Peyer's patch (tissue), 4 donors: ENCODE results near the gene ZNF79. TPM values are rescaled to one million over a fixed set of nuclear protein-coding genes. Genes with fewer than 3 reads are reported as not detected.

Experiments used
- DNase-seq, 3 donors: peaks; one replicate each; pipeline ENCODE4 v3.0.0-alpha.2; 2017 to 2019
- H3K27ac ChIP-seq, 4 donors: fragments of 200-600 bp; sonication (generic); one replicate each; pipeline ENCODE4 v1.5.1; 2016 to 2019
- H3K27me3 ChIP-seq, 2 donors: fragments of 200-600 bp; sonication (generic); one replicate each; pipeline ENCODE4 v1.5.1; 2019
- H3K36me3 ChIP-seq, 3 donors: fragments of 200-600 bp; sonication (generic); one replicate each; pipeline ENCODE4 v1.5.1; 2016 to 2019
- H3K4me1 ChIP-seq, 4 donors: fragments of 200-600 bp; sonication (generic); one replicate each; pipeline ENCODE4 v1.5.1; 2016 to 2019
- H3K4me3 ChIP-seq, 4 donors: fragments of 200-600 bp; sonication (generic); 1 replicate in 3 of 4; 2 replicates in 1 of 4; pipeline ENCODE4 v1.5.1; 2016 to 2019; ENCODE audit warnings: mild to moderate bottlenecking in 1 of 4
- H3K9me3 ChIP-seq, 4 donors: fragments of 200-600 bp; sonication (generic); one replicate each; pipeline ENCODE4 v1.5.1; 2016 to 2019; ENCODE audit warnings: mild to moderate bottlenecking in 1 of 4
- POLR2A ChIP-seq, 2 donors: fragments of 450-650 bp; IDR thresholded peaks; one replicate each; pipeline ENCODE4 v1.5.1; 2017; ENCODE audit warnings: antibody characterized with exemption in 2 of 2, mild to moderate bottlenecking in 2 of 2, moderate library complexity in 2 of 2
- total RNA-seq, 4 donors: library from RNA; depleted of rRNA; stranded (reverse); fragments of >200 nt; gene quantifications; one replicate each; pipeline ENCODE4 v1.1.0, GENCODE V29; 2016
- TF ChIP-seq, protein P1 (sequence below), 6 experiments: fragments of 450-650 bp in 4 of 6; fragments of 200-600 bp in 2 of 6; sonication (generic) in 1 of 6; IDR thresholded peaks; one replicate each; pipeline ENCODE4 v1.5.1; 2017 to 2019; ENCODE audit warnings: antibody characterized with exemption in 6 of 6, mild to moderate bottlenecking in 3 of 6, moderate library complexity in 1 of 6

Gene ZNF79
- total RNA-seq, 4 donors from 2014 or later: 12.7 to 47.9 (median 14.4) TPM

DNA sequence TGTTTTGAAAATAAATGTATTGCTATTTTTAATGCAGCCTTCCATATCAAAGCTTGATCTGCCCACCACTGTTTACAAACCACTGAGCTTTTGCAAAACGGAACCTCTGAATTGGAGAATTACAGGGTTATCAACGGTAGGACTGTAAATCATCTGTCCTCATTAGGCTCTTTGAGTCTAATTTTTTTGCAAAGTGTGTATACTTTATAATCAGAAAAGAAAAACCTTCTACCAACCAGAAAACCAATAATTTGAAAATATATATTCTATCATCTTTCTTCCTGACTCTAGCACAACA is 34.0 kb upstream of the ZNF79 start:
- Histone ChIP-seq H3K27me3 (no peaks in the 10 kb centered on the region), H3K4me3 (no peak overlapping the region), H3K36me3 (no peaks in the 10 kb centered on the region), H3K9me3 (no peaks in the 10 kb centered on the region), H3K27ac (peak overlapping the region in 3 of 4 donors; percentile 2 to 48 (median 13)), H3K4me1 (peaks cover 0 to 20% (median 0%) of the 10 kb centered on the region in 4 donors)
- DNase-seq: no peak
- TF ChIP-seq, protein P1, sequence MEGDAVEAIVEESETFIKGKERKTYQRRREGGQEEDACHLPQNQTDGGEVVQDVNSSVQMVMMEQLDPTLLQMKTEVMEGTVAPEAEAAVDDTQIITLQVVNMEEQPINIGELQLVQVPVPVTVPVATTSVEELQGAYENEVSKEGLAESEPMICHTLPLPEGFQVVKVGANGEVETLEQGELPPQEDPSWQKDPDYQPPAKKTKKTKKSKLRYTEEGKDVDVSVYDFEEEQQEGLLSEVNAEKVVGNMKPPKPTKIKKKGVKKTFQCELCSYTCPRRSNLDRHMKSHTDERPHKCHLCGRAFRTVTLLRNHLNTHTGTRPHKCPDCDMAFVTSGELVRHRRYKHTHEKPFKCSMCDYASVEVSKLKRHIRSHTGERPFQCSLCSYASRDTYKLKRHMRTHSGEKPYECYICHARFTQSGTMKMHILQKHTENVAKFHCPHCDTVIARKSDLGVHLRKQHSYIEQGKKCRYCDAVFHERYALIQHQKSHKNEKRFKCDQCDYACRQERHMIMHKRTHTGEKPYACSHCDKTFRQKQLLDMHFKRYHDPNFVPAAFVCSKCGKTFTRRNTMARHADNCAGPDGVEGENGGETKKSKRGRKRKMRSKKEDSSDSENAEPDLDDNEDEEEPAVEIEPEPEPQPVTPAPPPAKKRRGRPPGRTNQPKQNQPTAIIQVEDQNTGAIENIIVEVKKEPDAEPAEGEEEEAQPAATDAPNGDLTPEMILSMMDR (IDR thresholded peaks at IDR 0.05): no peak
- no peak for TF ChIP-seq POLR2A (IDR thresholded peaks at IDR 0.05)

DNA sequence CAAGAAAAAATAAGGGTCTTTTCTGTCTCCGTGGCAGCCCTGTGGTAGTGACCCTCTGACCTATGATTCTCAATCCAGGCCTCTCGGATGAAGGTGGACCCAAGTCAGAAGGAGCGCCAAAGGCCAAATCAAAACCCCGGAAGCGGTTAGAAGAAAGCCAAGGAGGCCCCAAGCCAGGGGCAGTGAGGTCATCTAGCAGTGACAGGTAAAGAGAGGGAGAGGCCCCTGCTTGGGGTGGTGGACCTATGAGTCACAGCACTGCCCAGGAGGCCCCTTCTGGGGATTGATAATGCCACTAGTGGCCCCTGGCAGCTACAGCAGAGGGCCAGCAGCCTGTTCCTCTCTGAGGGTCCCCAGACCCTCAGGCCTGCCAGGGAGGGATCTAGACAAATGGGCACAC is 33.6 kb upstream of the ZNF79 start:
- Histone ChIP-seq H3K4me3 (no peak overlapping the region), H3K9me3 (no peaks in the 10 kb centered on the region), H3K27me3 (no peaks in the 10 kb centered on the region), H3K4me1 (peaks cover 0 to 20% (median 0%) of the 10 kb centered on the region in 4 donors), H3K27ac (peak overlapping the region in 3 of 4 donors; percentile 2 to 48 (median 6)), H3K36me3 (no peaks in the 10 kb centered on the region)
- DNase-seq: peak in 1 of 3 donors; percentile 67
- TF ChIP-seq, protein P1 (IDR thresholded peaks at IDR 0.05): peak in 1 of 6 experiments; percentile 12
- no peak for TF ChIP-seq POLR2A (IDR thresholded peaks at IDR 0.05)

DNA sequence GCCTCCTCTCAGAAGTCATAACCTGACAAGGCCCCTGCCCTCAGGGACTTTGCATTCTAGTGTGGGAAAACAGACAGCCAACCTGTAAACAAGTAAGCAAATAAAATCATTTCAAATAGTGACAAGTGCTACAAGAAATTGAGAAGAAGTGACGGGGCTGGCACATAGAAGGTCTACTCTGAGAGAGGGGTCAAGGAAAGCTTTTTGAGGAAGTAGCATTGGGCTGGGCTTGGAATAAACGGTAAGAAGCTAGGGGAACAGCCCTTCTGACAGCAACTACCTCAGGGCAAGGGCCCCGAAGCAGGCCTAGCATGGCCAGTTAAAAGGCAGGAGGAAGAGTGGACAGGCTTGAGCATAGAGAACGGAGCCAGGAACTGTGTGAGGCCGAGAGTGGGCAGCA is 32.0 kb upstream of the ZNF79 start:
- Histone ChIP-seq H3K4me3 (no peak overlapping the region), H3K4me1 (peaks cover 0 to 27% (median 3%) of the 10 kb centered on the region in 4 donors), H3K27me3 (no peaks in the 10 kb centered on the region), H3K27ac (no peak overlapping the region), H3K36me3 (no peaks in the 10 kb centered on the region), H3K9me3 (no peaks in the 10 kb centered on the region)
- TF ChIP-seq, protein P1 (IDR thresholded peaks at IDR 0.05): no peak
- no peak for TF ChIP-seq POLR2A (IDR thresholded peaks at IDR 0.05)
- DNase-seq: no peak

DNA sequence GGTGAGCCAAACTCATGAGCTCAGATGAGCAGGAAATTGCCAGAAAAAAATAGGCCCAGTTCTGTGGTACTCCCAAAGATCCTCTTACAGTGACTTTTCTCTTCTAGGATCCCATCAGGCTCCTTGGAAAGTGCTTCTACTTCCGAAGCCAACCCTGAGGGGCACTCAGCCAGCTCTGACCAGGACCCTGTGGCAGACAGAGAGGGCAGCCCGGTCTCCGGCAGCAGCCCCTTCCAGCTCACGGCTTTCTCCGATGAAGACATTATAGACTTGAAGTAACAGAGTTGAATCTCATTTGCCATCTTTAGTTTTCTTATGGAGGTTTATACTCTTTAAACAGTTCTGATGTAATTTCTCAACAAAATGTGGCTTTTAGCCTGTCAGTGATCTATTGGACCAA is 31.2 kb upstream of the ZNF79 start:
- Histone ChIP-seq H3K36me3 (no peaks in the 10 kb centered on the region), H3K27ac (no peak overlapping the region), H3K27me3 (no peaks in the 10 kb centered on the region), H3K4me3 (no peak overlapping the region), H3K4me1 (peaks cover 0 to 24% (median 6%) of the 10 kb centered on the region in 4 donors), H3K9me3 (no peaks in the 10 kb centered on the region)
- TF ChIP-seq POLR2A (IDR thresholded peaks at IDR 0.05): no peak
- TF ChIP-seq, protein P1 (IDR thresholded peaks at IDR 0.05): no peak
- no peak for DNase-seq

DNA sequence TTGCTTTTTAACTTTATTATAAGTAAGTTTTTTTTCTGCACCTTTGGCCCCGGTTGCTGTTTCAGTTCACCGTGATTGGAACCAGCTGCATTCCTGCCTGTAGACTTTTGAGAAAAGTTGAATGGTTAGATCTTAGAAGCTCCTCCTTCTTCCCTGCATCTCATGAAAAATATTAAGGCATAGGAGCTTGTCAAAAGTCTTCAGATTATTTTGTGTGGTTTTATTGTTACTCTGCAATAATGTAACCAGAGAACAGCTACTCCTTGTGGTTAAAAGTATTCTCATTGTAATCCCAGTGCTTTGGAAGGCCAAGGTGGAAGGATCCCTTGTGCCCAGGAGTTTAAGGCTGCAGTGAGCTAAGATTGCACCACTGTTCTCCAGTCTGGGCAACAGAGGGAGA is 30.5 kb upstream of the ZNF79 start:
- peaks cover 0 to 28% (median 8%) of the 10 kb centered on the region in 4 donors for H3K4me1 ChIP-seq
- H3K27me3 ChIP-seq: no peaks in the 10 kb centered on the region
- TF ChIP-seq POLR2A (IDR thresholded peaks at IDR 0.05): no peak
- TF ChIP-seq, protein P1 (IDR thresholded peaks at IDR 0.05): peak in 2 of 6 experiments; percentile 18 to 26
- no peak overlapping the region for H3K4me3 ChIP-seq
- no peak overlapping the region for H3K27ac ChIP-seq
- H3K9me3 ChIP-seq: no peaks in the 10 kb centered on the region
- DNase-seq: no peak
- no peaks in the 10 kb centered on the region for H3K36me3 ChIP-seq
